Lung (tissue), 12 donors: ENCODE data around the gene ZNF521. TPM values are rescaled to one million over a fixed set of nuclear protein-coding genes. Genes with fewer than 3 reads are reported as not detected.

Experiments
- ATAC-seq: fragments of 200-7000 bp; cut with Tn5 transposase; one replicate; pipeline ENCODE4 v1.9.1; 2020; ENCODE audit warnings: moderate number of reproducible peaks; ENCODE audit not compliant: insufficient read depth, low FRiP score
- DNase-seq, 3 donors: peaks; one replicate each; pipeline ENCODE4 v3.0.0-alpha.2; 2013 to 2017
- H3K27ac ChIP-seq, 2 donors: one replicate each; pipeline ENCODE4 v1.5.1; 2013; ENCODE audit warnings: mild to moderate bottlenecking in 2 of 2, moderate library complexity in 2 of 2, control low read depth in 1 of 2, inconsistent platforms in 1 of 2, low read depth in 1 of 2, low read length in 1 of 2
- H3K27me3 ChIP-seq, 3 donors: one replicate each; pipeline ENCODE4 v1.5.1; 2013; ENCODE audit warnings: low read length in 2 of 3; ENCODE audit not compliant: control insufficient read depth in 3 of 3, insufficient read depth in 3 of 3
- H3K36me3 ChIP-seq, 4 donors: one replicate each; pipeline ENCODE4 v1.5.1; 2013; ENCODE audit warnings: low read length in 4 of 4, mild to moderate bottlenecking in 1 of 4, moderate library complexity in 1 of 4; ENCODE audit not compliant: control insufficient read depth in 4 of 4, insufficient read depth in 4 of 4
- H3K4me1 ChIP-seq, 5 donors: one replicate each; pipeline ENCODE4 v1.5.1; 2013; ENCODE audit warnings: low read length in 5 of 5, mild to moderate bottlenecking in 2 of 5, moderate library complexity in 1 of 5; ENCODE audit not compliant: control insufficient read depth in 5 of 5, insufficient read depth in 5 of 5
- H3K4me3 ChIP-seq: one replicate; pipeline ENCODE4 v1.5.1; 2013; ENCODE audit warnings: mild to moderate bottlenecking, control low read depth, moderate library complexity
- H3K9ac ChIP-seq, 2 donors: one replicate each; pipeline ENCODE4 v1.5.1; 2013; ENCODE audit warnings: low read length in 2 of 2, control low read depth in 1 of 2; ENCODE audit not compliant: insufficient read depth in 1 of 2
- H3K9me3 ChIP-seq, 4 donors: one replicate each; pipeline ENCODE4 v1.5.1; 2013; ENCODE audit warnings: low read length in 3 of 4, mild to moderate bottlenecking in 1 of 4, moderate library complexity in 1 of 4; ENCODE audit not compliant: control insufficient read depth in 4 of 4, insufficient read depth in 3 of 4
- WGBS, 2 donors: extraction: QIAGEN DNeasy Blood & Tissue Kit; methylation state at CpG; one replicate each; pipeline ENCODE4 v1.1.7; 2013; 5-methylcytosine and 5-hydroxymethylcytosine counted together
- polyA plus RNA-seq, 2 donors: library from polyadenylated mRNA; stranded (reverse); fragments of 200-250 nt; gene quantifications; one replicate each; pipeline ENCODE4 v1.2.1, GENCODE V29; 2013
- total RNA-seq, 2 donors: library from RNA; depleted of rRNA in 1 of 2; stranded (reverse); fragments of >200 nt in 1 of 2; gene quantifications; one replicate each; pipeline ENCODE4 v1.2.1, GENCODE V29; 2014 to 2021
- TF ChIP-seq, protein P1 (sequence below): IDR thresholded peaks from 2 replicates; pipeline ENCODE4 v1.5.1; 2012; ENCODE audit warnings: mild to moderate bottlenecking; ENCODE audit errors: control extremely low read depth, extremely low read depth
- donor health status: control.
- donor health status: control.
- donor health status: Bipolar disorder and iron deficiency.
- donor health status: healthy.
- donor health status: DM: yes; HTN: yes; CAD: no.

ZNF521 gene
- total and polyA plus RNA-seq, 4 donors = 1.5 to 48.8 (median 10.7) TPM

DNA sequence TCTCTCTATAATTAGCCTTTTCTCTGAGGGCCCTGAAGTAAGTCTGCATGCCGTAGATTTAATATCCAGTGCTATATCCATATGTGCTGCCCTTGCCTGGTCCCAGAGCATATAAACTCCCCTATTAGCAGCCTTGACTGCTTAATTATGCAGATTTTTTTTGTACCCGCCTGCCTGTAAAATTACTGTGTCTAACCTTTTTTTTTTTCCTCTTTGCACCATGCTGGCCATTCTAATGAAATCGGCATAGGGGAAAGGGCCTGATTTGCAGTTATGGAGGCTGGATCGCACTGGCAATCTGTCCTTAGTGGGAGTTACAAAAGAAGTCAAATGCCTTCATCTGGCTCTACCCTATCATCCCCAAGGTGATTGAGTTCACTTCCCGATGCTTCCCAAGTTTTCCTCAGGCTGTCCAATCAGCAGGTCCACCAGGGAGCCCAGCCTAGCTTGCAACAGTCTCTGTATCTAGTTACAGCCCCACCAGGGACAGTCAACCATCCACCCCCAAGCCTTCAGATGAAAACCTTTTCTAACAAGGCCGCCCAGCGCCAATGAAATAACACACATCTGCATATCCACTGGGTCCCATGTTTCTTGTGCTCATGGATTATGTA is 239.0 kb downstream of the ZNF521 start:
- H3K9ac ChIP-seq = no peak overlapping the region
- H3K36me3 ChIP-seq = peaks cover 0 to 3% (median 0%) of the 10 kb centered on the region in 4 donors

DNA sequence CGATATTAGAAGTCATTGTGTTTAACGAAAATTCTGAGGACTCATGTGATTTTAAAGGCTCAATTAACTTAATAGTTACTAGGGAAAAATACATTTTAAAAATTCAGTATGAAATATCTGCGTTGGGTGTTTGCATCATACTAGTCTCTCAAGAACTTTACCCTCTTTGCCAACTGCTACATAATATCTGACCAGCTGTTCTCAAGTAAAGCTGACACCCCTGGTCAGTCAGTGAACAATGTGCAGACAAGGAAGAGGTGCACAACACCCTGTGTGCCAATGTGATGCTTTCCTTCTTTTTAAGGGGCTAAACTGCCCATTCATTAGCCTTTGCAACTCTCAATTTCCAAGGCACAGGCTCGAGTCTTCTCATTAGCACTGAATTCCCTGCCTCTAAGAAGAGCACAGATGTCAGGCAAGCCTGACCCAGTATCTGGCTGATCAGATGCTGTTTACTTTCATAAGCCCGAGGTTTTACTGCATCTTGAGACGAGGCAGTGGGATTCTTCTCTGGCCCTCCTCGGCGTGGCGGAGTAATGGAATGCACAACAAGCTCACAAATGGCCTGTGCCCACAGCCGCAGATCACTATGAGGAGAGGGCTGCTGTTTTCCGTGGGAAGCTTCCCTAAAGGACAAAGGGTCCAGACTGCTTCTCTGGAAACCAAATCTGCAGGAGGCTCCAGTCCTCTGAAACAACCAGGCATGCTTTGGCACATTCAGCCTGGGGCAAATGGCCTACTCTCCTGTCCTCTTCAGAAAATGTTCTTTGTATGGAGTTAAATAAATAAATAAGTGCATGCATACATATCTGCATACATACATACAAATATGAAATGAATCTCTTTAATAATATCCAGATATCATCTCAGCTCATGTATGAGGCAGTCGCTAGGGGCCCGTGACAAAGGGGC is 240.3 kb downstream of the ZNF521 start:
- Histone ChIP-seq H3K4me1 (peaks cover 0 to 32% (median 25%) of the 10 kb centered on the region in 5 donors), H3K9me3 (no peaks in the 10 kb centered on the region), H3K27ac (no peak overlapping the region), H3K4me3 (no peak overlapping the region), H3K36me3 (peaks cover 0 to 3% (median 0%) of the 10 kb centered on the region in 4 donors), H3K27me3 (no peaks in the 10 kb centered on the region), H3K9ac (no peak overlapping the region)
- TF ChIP-seq, protein P1, sequence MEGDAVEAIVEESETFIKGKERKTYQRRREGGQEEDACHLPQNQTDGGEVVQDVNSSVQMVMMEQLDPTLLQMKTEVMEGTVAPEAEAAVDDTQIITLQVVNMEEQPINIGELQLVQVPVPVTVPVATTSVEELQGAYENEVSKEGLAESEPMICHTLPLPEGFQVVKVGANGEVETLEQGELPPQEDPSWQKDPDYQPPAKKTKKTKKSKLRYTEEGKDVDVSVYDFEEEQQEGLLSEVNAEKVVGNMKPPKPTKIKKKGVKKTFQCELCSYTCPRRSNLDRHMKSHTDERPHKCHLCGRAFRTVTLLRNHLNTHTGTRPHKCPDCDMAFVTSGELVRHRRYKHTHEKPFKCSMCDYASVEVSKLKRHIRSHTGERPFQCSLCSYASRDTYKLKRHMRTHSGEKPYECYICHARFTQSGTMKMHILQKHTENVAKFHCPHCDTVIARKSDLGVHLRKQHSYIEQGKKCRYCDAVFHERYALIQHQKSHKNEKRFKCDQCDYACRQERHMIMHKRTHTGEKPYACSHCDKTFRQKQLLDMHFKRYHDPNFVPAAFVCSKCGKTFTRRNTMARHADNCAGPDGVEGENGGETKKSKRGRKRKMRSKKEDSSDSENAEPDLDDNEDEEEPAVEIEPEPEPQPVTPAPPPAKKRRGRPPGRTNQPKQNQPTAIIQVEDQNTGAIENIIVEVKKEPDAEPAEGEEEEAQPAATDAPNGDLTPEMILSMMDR = no peak
- DNase-seq (peak in 1 of 3 donors; percentile 39), ATAC-seq (no peak)
- WGBS, 2 donors = 81 to 92% methylated on average over 13 of the region's 13 CpGs

More for the DNA sequence above, 239.0 kb downstream of the ZNF521 start:
- Histone ChIP-seq H3K27me3 (no peaks in the 10 kb centered on the region), H3K4me3 (no peak overlapping the region), H3K4me1 (peaks cover 0 to 32% (median 17%) of the 10 kb centered on the region in 5 donors), H3K9me3 (peaks cover 0 to 2% (median 0%) of the 10 kb centered on the region in 4 donors), H3K27ac (no peak overlapping the region)
- 94 to 97% methylated on average over 7 of the region's 7 CpGs for WGBS, 2 donors
- TF ChIP-seq, protein P1 = no peak
- ATAC-seq (no peak), DNase-seq (no peak)

DNA sequence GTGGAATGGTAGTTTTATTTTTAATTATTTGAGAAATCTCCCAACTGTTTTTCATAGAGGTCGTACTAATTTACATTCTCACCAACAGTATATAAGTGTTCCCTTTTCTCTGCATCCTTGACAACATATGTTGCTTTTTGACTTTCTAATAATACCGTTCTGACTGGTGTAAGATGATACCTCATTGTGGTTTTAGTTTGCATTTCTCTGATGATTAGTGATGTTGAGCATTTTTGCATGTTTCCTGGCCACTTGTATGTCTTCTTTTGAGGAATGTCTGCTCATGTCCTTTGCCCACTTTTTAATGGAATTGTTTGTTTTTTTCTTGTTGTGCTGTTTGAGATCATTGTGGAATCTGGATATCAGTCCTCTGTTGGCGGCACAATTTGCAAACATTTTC is 242.5 kb downstream of the ZNF521 start:
- H3K4me1 ChIP-seq = peaks cover 0 to 31% (median 24%) of the 10 kb centered on the region in 5 donors
- H3K27me3 ChIP-seq = no peaks in the 10 kb centered on the region
- no peak overlapping the region for H3K9ac ChIP-seq
- DNase-seq (no peak), ATAC-seq (no peak)
- H3K9me3 ChIP-seq = no peaks in the 10 kb centered on the region
- WGBS, 2 donors = 87 to 93% methylated on average over 3 of the region's 3 CpGs
- TF ChIP-seq, protein P1 = no peak
- H3K27ac ChIP-seq = no peak overlapping the region
- H3K36me3 ChIP-seq = peaks cover 0 to 3% (median 0%) of the 10 kb centered on the region in 4 donors
- no peak overlapping the region for H3K4me3 ChIP-seq
